IMR-90 (cell line): ENCODE measurements around the gene COL19A1. TPM values are rescaled to one million over a fixed set of nuclear protein-coding genes. Genes with fewer than 3 reads are reported as not detected.

ENCODE experiments used
- ATAC-seq: fragments of 200-7000 bp; cut with Tn5 transposase; 2 replicates; pipeline ENCODE4 v1.9.1; 2020; ENCODE audit warnings: low read depth, mild to moderate bottlenecking, moderate library complexity
- BruUV-seq: library from RNA; stranded (reverse); fragments of 400-500 nt; replicated peaks from 2 replicates; lab custom pipeline; 2021; lab: Mats Ljungman, UMichigan
- CTCF ChIA-PET: fragments of 300-600 bp; formaldehyde crosslinking; extraction: SDS; loops from one replicate; lab custom pipeline; 2021; ENCODE audit warnings: antibody characterized with exemption; lab: Yijun Ruan, JAX
- POLR2A ChIA-PET: fragments of 300-600 bp; sonication (Branson Sonifier 250); formaldehyde crosslinking; loops from one replicate; lab custom pipeline; 2022; ENCODE audit warnings: antibody characterized with exemption; ENCODE audit not compliant: unreplicated experiment; lab: Charles Lee
- DNase-seq: peaks from one replicate; pipeline ENCODE4 v3.0.0; 2013
- H2AFZ ChIP-seq: replicated peaks from 2 replicates; pipeline ENCODE3; 2013; ENCODE audit warnings: low read length, mild to moderate bottlenecking; ENCODE audit not compliant: poor library complexity
- H2AK5ac ChIP-seq: 2 replicates; pipeline ENCODE4 v1.6.1; 2013; ENCODE audit warnings: low read depth, low read length, inconsistent platforms
- H2AK9ac ChIP-seq: replicated peaks from 2 replicates; pipeline ENCODE3; 2013; ENCODE audit warnings: mild to moderate bottlenecking, low read depth, low read length, moderate library complexity; ENCODE audit not compliant: poor library complexity
- H2BK120ac ChIP-seq: 2 replicates; pipeline ENCODE4 v1.6.1; 2013; ENCODE audit warnings: low read depth, low read length, inconsistent platforms
- H2BK15ac ChIP-seq: 3 replicates; pipeline ENCODE4 v1.6.1; 2013; ENCODE audit warnings: low read depth, low read length, inconsistent platforms
- H2BK20ac ChIP-seq: 2 replicates; pipeline ENCODE4 v1.6.1; 2013; ENCODE audit warnings: low read depth, mild to moderate bottlenecking, inconsistent platforms, low read length, moderate library complexity
- H2BK5ac ChIP-seq: 2 replicates; pipeline ENCODE4 v1.6.1; 2013; ENCODE audit warnings: mild to moderate bottlenecking, low read depth, low read length, inconsistent platforms; ENCODE audit not compliant: poor library complexity, severe bottlenecking
- H3K14ac ChIP-seq: replicated peaks from 2 replicates; pipeline ENCODE4 v1.6.1; 2013; ENCODE audit warnings: low read depth, low read length, inconsistent platforms
- H3K18ac ChIP-seq: 2 replicates; pipeline ENCODE4 v1.6.1; 2013; ENCODE audit warnings: low read depth, low read length, control low read depth
- H3K23ac ChIP-seq: 2 replicates; pipeline ENCODE4 v1.6.1; 2013; ENCODE audit warnings: low read depth, low read length, inconsistent platforms
- H3K27ac ChIP-seq: 2 replicates; pipeline ENCODE4 v1.5.1; 2013; ENCODE audit warnings: mild to moderate bottlenecking, control low read depth, low read length; ENCODE audit not compliant: insufficient read depth
- H3K27me3 ChIP-seq: 2 replicates; pipeline ENCODE4 v1.6.1; 2013; ENCODE audit warnings: low read length; ENCODE audit not compliant: control insufficient read depth, insufficient read depth
- H3K36me3 ChIP-seq: 2 replicates; pipeline ENCODE4 v1.6.1; 2013; ENCODE audit warnings: low read length, mixed read lengths; ENCODE audit not compliant: control insufficient read depth, insufficient read depth
- H3K4ac ChIP-seq: 2 replicates; pipeline ENCODE4 v1.6.1; 2013; ENCODE audit warnings: low read depth, low read length, inconsistent platforms
- H3K4me1 ChIP-seq: 2 replicates; pipeline ENCODE4 v1.6.1; 2013; ENCODE audit warnings: low read length, mixed read lengths; ENCODE audit not compliant: control insufficient read depth, insufficient read depth
- H3K4me2 ChIP-seq: 2 replicates; pipeline ENCODE4 v1.6.1; 2013; ENCODE audit warnings: low read depth, mild to moderate bottlenecking, control low read depth, low read length, moderate library complexity
- H3K4me3 ChIP-seq: 2 replicates; pipeline ENCODE4 v1.5.1; 2013; ENCODE audit warnings: low read depth, mild to moderate bottlenecking, control low read depth, low read length, moderate library complexity; ENCODE audit not compliant: insufficient read depth
- H3K56ac ChIP-seq: 2 replicates; pipeline ENCODE4 v1.6.1; 2013; ENCODE audit warnings: low read length, inconsistent platforms; ENCODE audit not compliant: insufficient read depth; ENCODE audit errors: extremely low read depth
- H3K79me1 ChIP-seq, 2 experiments: 2 replicates each; pipeline ENCODE4 v1.6.1; 2013; ENCODE audit warnings: low read length in 2 of 2, inconsistent platforms in 1 of 2, low read depth in 1 of 2
- H3K9ac ChIP-seq: 2 replicates; pipeline ENCODE4 v1.6.1; 2013; ENCODE audit warnings: low read depth, low read length, control low read depth
- H3K9me1 ChIP-seq: 2 replicates; pipeline ENCODE4 v1.6.1; 2013; ENCODE audit warnings: low read length, inconsistent platforms; ENCODE audit not compliant: insufficient read depth
- H3K9me3 ChIP-seq: 2 replicates; pipeline ENCODE4 v1.6.1; 2013; ENCODE audit warnings: low read length; ENCODE audit not compliant: control insufficient read depth, insufficient read depth
- H4K20me1 ChIP-seq: 2 replicates; pipeline ENCODE4 v1.6.1; 2013; ENCODE audit warnings: low read length, inconsistent platforms; ENCODE audit not compliant: insufficient read depth
- H4K5ac ChIP-seq: 2 replicates; pipeline ENCODE4 v1.6.1; 2013; ENCODE audit warnings: mild to moderate bottlenecking, low read depth, low read length, control low read depth
- H4K8ac ChIP-seq, 2 experiments: 2 replicates each; pipeline ENCODE4 v1.6.1; 2013; ENCODE audit warnings: low read depth in 2 of 2, low read length in 2 of 2, control low read depth in 1 of 2, inconsistent platforms in 1 of 2
- H4K91ac ChIP-seq: 2 replicates; pipeline ENCODE4 v1.6.1; 2013; ENCODE audit warnings: low read depth, low read length, inconsistent platforms; ENCODE audit not compliant: insufficient read depth
- BHLHE40 ChIP-seq: fragments of 150-350 bp; IDR thresholded peaks from 2 replicates; pipeline ENCODE4 v1.6.1; 2016; ENCODE audit warnings: mild to moderate bottlenecking, low read depth, low read length
- CEBPB ChIP-seq: IDR thresholded peaks from 2 replicates; pipeline ENCODE4 v1.6.1; 2012; ENCODE audit warnings: low read depth, low read length, improper control_type of control experiment
- CHD1 ChIP-seq: IDR thresholded peaks from 2 replicates; pipeline ENCODE4 v1.6.1; 2012; ENCODE audit warnings: low read depth, low read length, improper control_type of control experiment
- CTCF ChIP-seq: conservative IDR thresholded peaks from 2 replicates; pipeline ENCODE4 v1.5.1; 2012; ENCODE audit warnings: mild to moderate bottlenecking, low read depth, low read length, improper control_type of control experiment
- ELK1 ChIP-seq: fragments of 150-350 bp; IDR thresholded peaks from 2 replicates; pipeline ENCODE4 v1.6.1; 2016; ENCODE audit warnings: low read depth, mild to moderate bottlenecking, low read length, moderate library complexity, borderline replicate concordance
- FOS ChIP-seq: fragments of 150-350 bp; IDR thresholded peaks from 2 replicates; pipeline ENCODE4 v1.6.1; 2016; ENCODE audit warnings: low read depth, low read length
- MAFK ChIP-seq: IDR thresholded peaks from 2 replicates; pipeline ENCODE4 v1.6.1; 2012; ENCODE audit warnings: low read depth, low read length, improper control_type of control experiment
- MAZ ChIP-seq: IDR thresholded peaks from 2 replicates; pipeline ENCODE4 v1.6.1; 2012; ENCODE audit warnings: low read depth, mild to moderate bottlenecking, low read length, improper control_type of control experiment, moderate library complexity, borderline replicate concordance
- MXI1 ChIP-seq: IDR thresholded peaks from 2 replicates; pipeline ENCODE4 v1.6.1; 2012; ENCODE audit warnings: low read depth, mild to moderate bottlenecking, low read length, moderate library complexity, borderline replicate concordance
- NFE2L2 ChIP-seq: fragments of 150-350 bp; IDR thresholded peaks from 2 replicates; pipeline ENCODE4 v1.6.1; 2016; ENCODE audit warnings: low read depth, mild to moderate bottlenecking, low read length
- POLR2A ChIP-seq: IDR thresholded peaks from 2 replicates; pipeline ENCODE4 v1.6.1; 2012; ENCODE audit warnings: mild to moderate bottlenecking, low read depth, low read length
- RAD21 ChIP-seq: IDR thresholded peaks from 2 replicates; pipeline ENCODE4 v1.6.1; 2012; ENCODE audit warnings: low read length, improper control_type of control experiment
- RCOR1 ChIP-seq: IDR thresholded peaks from 2 replicates; pipeline ENCODE4 v1.6.1; 2012; ENCODE audit warnings: mild to moderate bottlenecking, low read length, improper control_type of control experiment; ENCODE audit not compliant: insufficient replicate concordance
- RFX5 ChIP-seq: IDR thresholded peaks from 2 replicates; pipeline ENCODE4 v1.8.0; 2012; ENCODE audit warnings: low read depth, mild to moderate bottlenecking, low read length, moderate library complexity
- SMC3 ChIP-seq: fragments of 150-350 bp; IDR thresholded peaks from 2 replicates; pipeline ENCODE4 v1.6.1; 2016; ENCODE audit warnings: low read depth, mild to moderate bottlenecking, antibody characterized with exemption, low read length, moderate library complexity
- USF2 ChIP-seq: fragments of 150-350 bp; IDR thresholded peaks from 2 replicates; pipeline ENCODE4 v1.6.1; 2017; ENCODE audit warnings: mild to moderate bottlenecking, antibody characterized with exemption, low read length, low read depth
- WGBS, 2 experiments: methylation state at CpG; one replicate each; pipeline versions ENCODE4 v1.1.5 to v1.1.7; 2013; ENCODE audit warnings: missing lambda C conversion rate in 2 of 2; ENCODE audit not compliant: insufficient read length in 1 of 2; ENCODE audit errors: extremely low coverage in 2 of 2; 5-methylcytosine and 5-hydroxymethylcytosine counted together
- dilution Hi-C: fragments of 300-500 bp; cut with HindIII; formaldehyde crosslinking; loops from one replicate; pipeline ENCODE4 v1.14.3; 2018; ENCODE audit warnings: low sequenced_read_pairs; ENCODE audit not compliant: unreplicated experiment
- in situ Hi-C: fragments of 300-500 bp; cut with MboI; formaldehyde crosslinking; loops from 3 replicates; pipeline ENCODE4 v1.14.3; 2019; ENCODE audit warnings: low sequenced_read_pairs, inconsistent platforms, mixed read lengths
- intact Hi-C: fragments of 100-400 bp; cut with micrococcal nuclease; formaldehyde crosslinking; loops from 2 replicates; pipeline ENCODE4 v1.10.0; 2022
- polyA plus RNA-seq, 3 experiments: library from polyadenylated mRNA; depleted of rRNA; stranded (reverse); fragments of >200 nt; gene quantifications; 2 replicates each; pipeline ENCODE4 v1.2.3, GENCODE V29; 2012; ENCODE audit warnings: low replicate concordance in 1 of 3
- total RNA-seq: library from RNA; depleted of rRNA; stranded (reverse); fragments of >200 nt; gene quantifications from 2 replicates; pipeline ENCODE4 v1.2.3, GENCODE V29; 2012

COL19A1 gene
- total and polyA plus RNA-seq, 2 of the 4 experiments (the other 2 are of a cell fraction), result under 0.01 TPM; not detected in 1

GRCh38 chr6:69954733-69955132, 88.4 kb downstream of the COL19A1 start:
- Histone ChIP-seq H3K4me3 (no peak overlapping the region), H2BK20ac (no peak overlapping the region), H4K20me1 (no peaks in the 10 kb centered on the region), H3K56ac (no peak overlapping the region), H4K8ac (no peak overlapping the region), H2AK5ac (no peak overlapping the region), H3K4me1 (no peaks in the 10 kb centered on the region), H3K79me1 (no peaks in the 10 kb centered on the region), H3K36me3 (no peaks in the 10 kb centered on the region), H2BK120ac (no peak overlapping the region), H3K27ac (no peak overlapping the region), H2AK9ac (no peak overlapping the region), H3K4me2 (no peak overlapping the region), H4K5ac (no peak overlapping the region), H2BK15ac (no peak overlapping the region), H2BK5ac (no peak overlapping the region), H4K91ac (no peak overlapping the region), H3K9me3 (no peaks in the 10 kb centered on the region), H3K14ac (no peak overlapping the region), H3K9ac (no peak overlapping the region), H3K23ac (no peak overlapping the region), H3K9me1 (no peaks in the 10 kb centered on the region), H3K27me3 (no peaks in the 10 kb centered on the region), H2AFZ (no peak overlapping the region), H3K18ac (no peak overlapping the region), H3K4ac (no peak overlapping the region)
- no CpG with 5 or more reads among the region's 1 CpG for WGBS, 2 experiments
- no peak for DNase-seq
- ChIA-PET POLR2A (no interaction called here), CTCF (no interaction called here)
- intact Hi-C loops (no loop called here), in situ Hi-C loops (no loop called here), dilution Hi-C loops (no loop called here)
- no TSS peak for BruUV-seq
- TF ChIP-seq CEBPB, result no peak
- TF ChIP-seq RCOR1, result no peak
- TF ChIP-seq MAZ, result no peak
- no peak for TF ChIP-seq BHLHE40
- TF ChIP-seq RFX5, result no peak
- TF ChIP-seq MXI1, result no peak
- TF ChIP-seq CHD1, result no peak
- TF ChIP-seq NFE2L2, result no peak
- no peak for TF ChIP-seq POLR2A
- TF ChIP-seq ELK1, result no peak
- no peak for TF ChIP-seq FOS
- no peak for TF ChIP-seq MAFK
- no peak for TF ChIP-seq CTCF
- TF ChIP-seq SMC3, result no peak
- TF ChIP-seq RAD21, result no peak
- no peak for TF ChIP-seq USF2
- ATAC-seq, result no peak
